ENCODE measurements around the gene TSTD2.
A peak's percentile ranks its signal among the peaks of the same experiment; 100 is the strongest.

TSTD2 gene

GRCh38 chr9:97632985-97633858 is at the start of gene TSTD2, which contains the start of gene NCBP1:
Gene TSTD2, minus strand, starts transcription at chr9:97633368. Its CDS starts 5,806 bp downstream, at chr9:97627562.
Gene NCBP1, plus strand, starts transcription at chr9:97633821. Its CDS starts 61 bp downstream, at chr9:97633882.
- TF ChIP-seq ZNF70 (CRISPR knock-in tag; IDR thresholded peaks at IDR 0.05) (no peak), ZFP30 (CRISPR knock-in tag; IDR thresholded peaks at IDR 0.05) (no peak), TSHZ2 (CRISPR knock-in tag; IDR thresholded peaks at IDR 0.05) (no peak), CSDC2 (CRISPR knock-in tag; IDR thresholded peaks at IDR 0.05) (no peak), SNAI2 (CRISPR knock-in tag; IDR thresholded peaks at IDR 0.05) (no peak), TOX (CRISPR knock-in tag; IDR thresholded peaks at IDR 0.05; ENCODE audit: borderline replicate concordance) (0 out of 2 replicates have a peak, but pooled peaks have one; percentile 5)
- TF ChIP-seq, protein P1, sequence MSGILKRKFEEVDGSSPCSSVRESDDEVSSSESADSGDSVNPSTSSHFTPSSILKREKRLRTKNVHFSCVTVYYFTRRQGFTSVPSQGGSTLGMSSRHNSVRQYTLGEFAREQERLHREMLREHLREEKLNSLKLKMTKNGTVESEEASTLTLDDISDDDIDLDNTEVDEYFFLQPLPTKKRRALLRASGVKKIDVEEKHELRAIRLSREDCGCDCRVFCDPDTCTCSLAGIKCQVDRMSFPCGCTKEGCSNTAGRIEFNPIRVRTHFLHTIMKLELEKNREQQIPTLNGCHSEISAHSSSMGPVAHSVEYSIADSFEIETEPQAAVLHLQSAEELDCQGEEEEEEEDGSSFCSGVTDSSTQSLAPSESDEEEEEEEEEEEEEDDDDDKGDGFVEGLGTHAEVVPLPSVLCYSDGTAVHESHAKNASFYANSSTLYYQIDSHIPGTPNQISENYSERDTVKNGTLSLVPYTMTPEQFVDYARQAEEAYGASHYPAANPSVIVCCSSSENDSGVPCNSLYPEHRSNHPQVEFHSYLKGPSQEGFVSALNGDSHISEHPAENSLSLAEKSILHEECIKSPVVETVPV (CRISPR knock-in tag; IDR thresholded peaks at IDR 0.05): peak; percentile 5; the same call in 1 of the 2 replicates
- TF ChIP-seq, protein P2, sequence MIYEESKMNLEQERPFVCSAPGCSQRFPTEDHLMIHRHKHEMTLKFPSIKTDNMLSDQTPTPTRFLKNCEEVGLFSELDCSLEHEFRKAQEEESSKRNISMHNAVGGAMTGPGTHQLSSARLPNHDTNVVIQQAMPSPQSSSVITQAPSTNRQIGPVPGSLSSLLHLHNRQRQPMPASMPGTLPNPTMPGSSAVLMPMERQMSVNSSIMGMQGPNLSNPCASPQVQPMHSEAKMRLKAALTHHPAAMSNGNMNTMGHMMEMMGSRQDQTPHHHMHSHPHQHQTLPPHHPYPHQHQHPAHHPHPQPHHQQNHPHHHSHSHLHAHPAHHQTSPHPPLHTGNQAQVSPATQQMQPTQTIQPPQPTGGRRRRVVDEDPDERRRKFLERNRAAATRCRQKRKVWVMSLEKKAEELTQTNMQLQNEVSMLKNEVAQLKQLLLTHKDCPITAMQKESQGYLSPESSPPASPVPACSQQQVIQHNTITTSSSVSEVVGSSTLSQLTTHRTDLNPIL (CRISPR knock-in tag; IDR thresholded peaks at IDR 0.05; ENCODE audit: low read depth): no peak
- peak; percentile 97 for ATAC-seq

DNA sequence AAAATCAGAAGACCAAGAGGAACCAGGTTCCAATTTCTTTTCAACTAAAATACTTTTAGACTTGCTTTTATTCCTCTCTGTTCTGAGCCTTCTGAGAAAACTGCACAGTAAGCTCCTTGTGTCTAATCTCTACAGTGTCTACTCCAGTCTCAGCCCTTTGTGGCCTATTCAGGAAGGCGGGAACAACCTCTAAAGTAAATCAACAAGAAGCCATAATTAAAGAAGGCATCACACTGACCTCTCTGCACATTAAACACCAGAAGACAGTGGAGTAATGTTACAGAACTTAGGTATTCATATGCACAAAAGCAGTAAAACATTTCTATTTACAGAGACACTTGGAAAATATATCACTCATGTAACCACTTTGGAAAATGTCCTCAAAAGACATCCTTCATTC is 49.1 kb upstream of the TSTD2 start:
- TF ChIP-seq, protein P3, sequence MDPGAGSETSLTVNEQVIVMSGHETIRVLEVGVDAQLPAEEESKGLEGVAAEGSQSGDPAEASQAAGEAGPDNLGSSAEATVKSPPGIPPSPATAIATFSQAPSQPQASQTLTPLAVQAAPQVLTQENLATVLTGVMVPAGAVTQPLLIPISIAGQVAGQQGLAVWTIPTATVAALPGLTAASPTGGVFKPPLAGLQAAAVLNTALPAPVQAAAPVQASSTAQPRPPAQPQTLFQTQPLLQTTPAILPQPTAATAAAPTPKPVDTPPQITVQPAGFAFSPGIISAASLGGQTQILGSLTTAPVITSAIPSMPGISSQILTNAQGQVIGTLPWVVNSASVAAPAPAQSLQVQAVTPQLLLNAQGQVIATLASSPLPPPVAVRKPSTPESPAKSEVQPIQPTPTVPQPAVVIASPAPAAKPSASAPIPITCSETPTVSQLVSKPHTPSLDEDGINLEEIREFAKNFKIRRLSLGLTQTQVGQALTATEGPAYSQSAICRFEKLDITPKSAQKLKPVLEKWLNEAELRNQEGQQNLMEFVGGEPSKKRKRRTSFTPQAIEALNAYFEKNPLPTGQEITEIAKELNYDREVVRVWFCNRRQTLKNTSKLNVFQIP (CRISPR knock-in tag; IDR thresholded peaks at IDR 0.05; ENCODE audit: borderline replicate concordance, low read depth): no peak
- TF ChIP-seq BACH2 (CRISPR knock-in tag; IDR thresholded peaks at IDR 0.05; ENCODE audit: borderline replicate concordance) (no peak), ESRRG (CRISPR knock-in tag; IDR thresholded peaks at IDR 0.05) (no peak), ZFP30 (CRISPR knock-in tag; IDR thresholded peaks at IDR 0.05) (no peak), CSDC2 (CRISPR knock-in tag; IDR thresholded peaks at IDR 0.05) (no peak), ZNF70 (CRISPR knock-in tag; IDR thresholded peaks at IDR 0.05) (no peak), TOX (CRISPR knock-in tag; IDR thresholded peaks at IDR 0.05; ENCODE audit: borderline replicate concordance) (no peak), ZNF8 (CRISPR knock-in tag; IDR thresholded peaks at IDR 0.05) (no peak), ZC3H10 (CRISPR knock-in tag; IDR thresholded peaks at IDR 0.05) (no peak), PATZ1 (CRISPR knock-in tag; IDR thresholded peaks at IDR 0.05; ENCODE audit: borderline replicate concordance) (no peak), SNAI2 (CRISPR knock-in tag; IDR thresholded peaks at IDR 0.05) (no peak), OSR1 (CRISPR knock-in tag; IDR thresholded peaks at IDR 0.05) (no peak), ZNF565 (CRISPR knock-in tag; conservative IDR thresholded peaks at IDR 0.05; ENCODE audit: low read depth) (no peak), TSHZ2 (CRISPR knock-in tag; IDR thresholded peaks at IDR 0.05) (no peak), PPARA (CRISPR knock-in tag; IDR thresholded peaks at IDR 0.05; ENCODE audit: borderline replicate concordance) (no peak)
- TF ChIP-seq, protein P2 (CRISPR knock-in tag; IDR thresholded peaks at IDR 0.05; ENCODE audit: low read depth): no peak
- no peak for ATAC-seq
